ENCODE results near the gene SDCCAG8.

DNA sequence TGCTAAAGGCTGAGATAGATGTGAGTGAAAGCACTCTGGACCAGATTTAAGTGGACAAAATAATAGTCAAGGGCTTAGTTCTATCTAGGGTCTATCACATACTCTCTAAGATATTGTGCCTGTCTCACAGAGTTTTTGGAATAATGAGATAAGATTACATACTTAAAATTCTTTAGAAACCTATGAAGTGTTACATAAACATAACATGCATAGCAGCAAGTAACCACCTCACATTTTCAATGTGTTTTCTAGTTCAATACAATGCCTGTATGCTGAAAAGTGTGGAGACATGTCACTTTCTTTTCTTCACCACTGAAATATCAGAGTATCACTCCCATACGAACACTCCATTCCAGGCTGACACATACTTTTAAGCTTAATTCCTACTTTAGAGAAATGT lies 16.2 kb downstream of the SDCCAG8 start:
- TF ChIP-seq CTCF (IDR thresholded peaks at IDR 0.05) (no peak), ZFX (IDR thresholded peaks at IDR 0.05; ENCODE audit: borderline replicate concordance) (no peak)
